Endothelial cell of coronary artery (primary cell): ENCODE data around the gene SIRPG. TPM values are rescaled to one million over a fixed set of nuclear protein-coding genes. Genes with fewer than 3 reads are reported as not detected.

Experiments used
- total RNA-seq: library from RNA; depleted of rRNA; stranded (reverse); fragments of >200 nt; gene quantifications from 2 replicates; pipeline ENCODE4 v1.2.3, GENCODE V29; 2014

SIRPG gene
- total RNA-seq: not detected in 2 replicates

GRCh38 chr20:1657556-1658334 lies at the start of gene SIRPG:
Gene SIRPG (minus strand): TSS chr20:1657779. CDS start chr20:1657714, 65 bp downstream.

GRCh38 chr20:1619861-1620444 lies 37.6 kb downstream of the SIRPG start, which contains the start of gene SIRPB1:
Gene SIRPB1 (minus strand): TSS chr20:1620009. CDS start chr20:1619944, 65 bp downstream.

Other genes with a start within 250 kb of the SIRPG start
- gene NSFL1C, start 190.9 kb downstream of the SIRPG start, total RNA-seq: 29.2 and 34.0 TPM in 2 replicates
- 0.47 and 3.2 TPM in 2 replicates for gene SIRPB2, start 166.4 kb downstream of the SIRPG start, total RNA-seq
- gene SIRPD, start 100.1 kb downstream of the SIRPG start, total RNA-seq: 0.09 TPM in 1 of 2 replicates, not detected in the other
- 0.81 and 1.0 TPM in 2 replicates for gene SIRPB1, start 37.8 kb downstream of the SIRPG start, total RNA-seq
- gene SIRPA, start 237.6 kb upstream of the SIRPG start, total RNA-seq: 12.2 and 14.4 TPM in 2 replicates